PC-3 (cell line): Measurements from ENCODE around the gene GLRA3.

Experiments used
- CTCF ChIP-seq: fragments of 300-600 bp; sonication (generic); conservative IDR thresholded peaks from 2 replicates; pipeline ENCODE4 v1.5.1; 2017; ENCODE audit warnings: antibody characterized with exemption, low read depth, mild to moderate bottlenecking, low read length
- EZH2 ChIP-seq: fragments of 300-600 bp; sonication (generic); IDR thresholded peaks from one replicate; pipeline ENCODE4 v1.6.1; 2017; ENCODE audit warnings: antibody characterized with exemption, mild to moderate bottlenecking, low read length; ENCODE audit not compliant: unreplicated experiment
- EZH2phosphoT487 ChIP-seq: fragments of 300-600 bp; sonication (generic); IDR thresholded peaks from 2 replicates; pipeline ENCODE4 v1.6.1; 2018; ENCODE audit warnings: mild to moderate bottlenecking, antibody characterized with exemption, low read length, borderline replicate concordance

GRCh38 chr4:174848596-174848995, 19.5 kb upstream of the GLRA3 start:
- TF ChIP-seq CTCF: no peak
- TF ChIP-seq EZH2phosphoT487: no peak
- TF ChIP-seq EZH2: no peak
